ENCODE data around the gene KRT9. TPM values are rescaled to one million over a fixed set of nuclear protein-coding genes. Genes with fewer than 3 reads are reported as not detected.
A peak's percentile ranks its signal among the peaks of the same experiment; 100 is the strongest.
"Not testable (repeated sequence)": the region's sequence is repeated elsewhere in the genome, so short reads cannot be mapped to it uniquely, and the experiment has no call there.

The KRT9 gene
- total RNA-seq, 2 donors from 2014 or later = not detected

DNA sequence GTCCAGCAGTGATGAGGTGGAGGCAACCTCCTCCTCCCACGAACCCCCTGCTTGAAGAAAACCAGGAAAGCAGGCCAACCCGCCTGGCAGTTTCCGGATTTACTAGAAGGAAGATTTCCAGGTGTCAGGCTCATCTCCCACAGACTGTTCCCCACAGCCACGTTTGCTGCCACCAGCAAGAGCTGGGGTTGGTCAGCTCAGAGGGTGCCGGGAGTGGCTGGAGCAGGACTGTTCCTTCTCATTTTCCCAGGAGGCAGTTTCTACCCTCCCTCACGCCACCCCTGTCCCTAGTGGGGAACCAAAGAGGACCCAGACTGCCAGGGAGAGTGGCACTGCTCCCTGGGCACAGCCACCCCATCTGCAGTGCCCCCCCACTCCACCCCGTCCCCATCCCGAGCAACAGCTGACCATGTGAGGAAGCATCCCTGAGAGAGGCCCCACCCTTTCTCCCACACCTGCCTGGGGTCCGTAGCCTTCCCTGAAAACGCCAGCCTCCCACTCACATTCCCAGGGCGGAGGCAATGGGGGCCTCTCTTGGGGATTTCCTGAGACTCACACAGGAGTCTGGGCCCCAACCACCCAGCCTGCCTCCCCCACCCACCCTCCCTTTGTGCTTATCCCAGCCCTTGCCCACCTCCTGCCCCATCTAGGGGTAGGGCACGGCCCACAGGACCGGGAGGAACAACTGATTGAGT, 46.6 kb upstream of the KRT9 start:
- no peaks in the 10 kb centered on the region for H3K27me3 ChIP-seq (replicated peaks; ENCODE audit: insufficient read depth)
- intact Hi-C loops (cut with DNase I) = no loop called here
- no peaks in the 10 kb centered on the region for H3K4me1 ChIP-seq (replicated peaks)
- H3K36me3 ChIP-seq = no peaks in the 10 kb centered on the region
- WGBS = 56% methylated on average over 13 of the region's 13 CpGs
- H3K4me3 ChIP-seq = no peak overlapping the region
- DNase-seq (ENCODE audit: low spot score) = no peak
- peak overlapping the region in 1 of 2 donors; percentile 23 for H3K27ac ChIP-seq
- no peaks in the 10 kb centered on the region for H3K9me3 ChIP-seq
- TF ChIP-seq, protein P1, sequence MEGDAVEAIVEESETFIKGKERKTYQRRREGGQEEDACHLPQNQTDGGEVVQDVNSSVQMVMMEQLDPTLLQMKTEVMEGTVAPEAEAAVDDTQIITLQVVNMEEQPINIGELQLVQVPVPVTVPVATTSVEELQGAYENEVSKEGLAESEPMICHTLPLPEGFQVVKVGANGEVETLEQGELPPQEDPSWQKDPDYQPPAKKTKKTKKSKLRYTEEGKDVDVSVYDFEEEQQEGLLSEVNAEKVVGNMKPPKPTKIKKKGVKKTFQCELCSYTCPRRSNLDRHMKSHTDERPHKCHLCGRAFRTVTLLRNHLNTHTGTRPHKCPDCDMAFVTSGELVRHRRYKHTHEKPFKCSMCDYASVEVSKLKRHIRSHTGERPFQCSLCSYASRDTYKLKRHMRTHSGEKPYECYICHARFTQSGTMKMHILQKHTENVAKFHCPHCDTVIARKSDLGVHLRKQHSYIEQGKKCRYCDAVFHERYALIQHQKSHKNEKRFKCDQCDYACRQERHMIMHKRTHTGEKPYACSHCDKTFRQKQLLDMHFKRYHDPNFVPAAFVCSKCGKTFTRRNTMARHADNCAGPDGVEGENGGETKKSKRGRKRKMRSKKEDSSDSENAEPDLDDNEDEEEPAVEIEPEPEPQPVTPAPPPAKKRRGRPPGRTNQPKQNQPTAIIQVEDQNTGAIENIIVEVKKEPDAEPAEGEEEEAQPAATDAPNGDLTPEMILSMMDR (IDR thresholded peaks at IDR 0.05) = no peak
- TF ChIP-seq POLR2A (IDR thresholded peaks at IDR 0.05) (no peak), POLR2AphosphoS5 (IDR thresholded peaks at IDR 0.05) (no peak)

- Histone ChIP-seq H3K27ac (no peak overlapping the region), H3K4me3 (no peak overlapping the region), H3K4me1 (replicated peaks) (no peaks in the 10 kb centered on the region), H3K9me3 (no peaks in the 10 kb centered on the region), H3K27me3 (replicated peaks; ENCODE audit: insufficient read depth) (no peaks in the 10 kb centered on the region), H3K36me3 (no peaks in the 10 kb centered on the region)
- 40% methylated on average over 11 of the region's 11 CpGs for WGBS
- DNase-seq (ENCODE audit: low spot score) = no peak
- intact Hi-C loops (cut with DNase I) = no loop called here
- peak; percentile 18 for TF ChIP-seq POLR2A (IDR thresholded peaks at IDR 0.05)
- TF ChIP-seq, protein P1 (IDR thresholded peaks at IDR 0.05) = no peak
Measured at GRCh38 chr17:41617698-41618097, 45.8 kb upstream of the KRT9 start.

- intact Hi-C loops (cut with DNase I) = no loop called here
- Histone ChIP-seq H3K9me3 (no peaks in the 10 kb centered on the region), H3K4me3 (no peak overlapping the region), H3K4me1 (replicated peaks) (no peaks in the 10 kb centered on the region), H3K36me3 (no peaks in the 10 kb centered on the region), H3K27me3 (replicated peaks; ENCODE audit: insufficient read depth) (no peaks in the 10 kb centered on the region), H3K27ac (no peak overlapping the region)
- no peak for DNase-seq (ENCODE audit: low spot score)
- WGBS = 95% methylated on average over 3 of the region's 3 CpGs
- no peak for TF ChIP-seq POLR2A (IDR thresholded peaks at IDR 0.05)
- TF ChIP-seq POLR2AphosphoS5 (IDR thresholded peaks at IDR 0.05) = no peak
- TF ChIP-seq, protein P1 (IDR thresholded peaks at IDR 0.05) = no peak
Measured at GRCh38 chr17:41617136-41617535, 45.3 kb upstream of the KRT9 start.

DNA sequence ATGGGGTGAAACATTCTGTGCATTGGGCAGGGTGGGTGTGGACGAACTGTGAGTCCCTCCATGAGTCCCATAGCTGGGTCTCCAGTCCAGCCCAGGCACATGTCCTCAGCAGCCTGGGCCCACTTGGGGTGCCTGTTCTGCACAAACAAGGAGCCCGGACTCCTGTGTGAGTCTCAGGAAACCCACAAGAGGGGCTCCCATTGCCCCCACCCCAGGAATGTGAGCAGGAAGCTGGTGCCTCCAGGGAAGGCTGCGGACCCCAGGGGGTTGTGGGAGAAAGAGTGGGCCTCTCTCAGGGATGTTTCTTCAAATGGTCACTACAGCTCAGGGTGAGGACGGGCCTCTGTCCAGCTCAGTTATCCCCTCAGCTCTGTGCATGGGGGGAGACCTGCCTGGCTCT, 44.6 kb upstream of the KRT9 start:
- H3K9me3 ChIP-seq; H3K27me3 ChIP-seq (replicated peaks; ENCODE audit: insufficient read depth); intact Hi-C loops (cut with DNase I); DNase-seq (ENCODE audit: low spot score); H3K36me3 ChIP-seq; H3K27ac ChIP-seq; H3K4me1 ChIP-seq (replicated peaks); H3K4me3 ChIP-seq: not testable (repeated sequence)
- WGBS = 89% methylated on average over 4 of the region's 4 CpGs

DNA sequence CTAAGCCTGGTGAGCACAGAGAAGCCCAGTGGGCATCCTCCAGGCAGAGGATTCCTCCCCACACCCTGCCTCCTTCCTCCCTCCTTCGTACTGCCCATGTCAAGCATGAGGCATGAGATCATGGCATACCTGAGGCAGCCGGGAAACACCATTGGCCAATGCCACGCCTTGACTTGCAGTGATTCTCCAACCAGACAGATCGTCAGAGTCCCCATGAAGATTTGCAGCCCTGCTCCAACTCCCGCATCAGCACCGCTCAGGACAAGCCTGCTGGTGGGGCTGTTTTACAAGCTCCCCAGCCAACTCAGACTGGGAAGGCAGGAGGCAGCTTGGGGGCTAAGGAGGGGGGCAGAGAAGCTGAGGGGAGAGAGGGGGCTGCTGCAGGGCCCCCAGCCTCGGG, 43.6 kb upstream of the KRT9 start:
- 17% methylated on average over 7 of the region's 7 CpGs for WGBS
- Histone ChIP-seq H3K4me3 (no peak overlapping the region), H3K36me3 (no peaks in the 10 kb centered on the region), H3K4me1 (replicated peaks) (no peaks in the 10 kb centered on the region), H3K9me3 (no peaks in the 10 kb centered on the region), H3K27ac (no peak overlapping the region), H3K27me3 (replicated peaks; ENCODE audit: insufficient read depth) (no peaks in the 10 kb centered on the region)
- intact Hi-C loops (cut with DNase I) = no loop called here
- peak; percentile 57 for DNase-seq (ENCODE audit: low spot score)
- TF ChIP-seq POLR2A (IDR thresholded peaks at IDR 0.05) = no peak
- TF ChIP-seq POLR2AphosphoS5 (IDR thresholded peaks at IDR 0.05) = peak; percentile 56

DNA sequence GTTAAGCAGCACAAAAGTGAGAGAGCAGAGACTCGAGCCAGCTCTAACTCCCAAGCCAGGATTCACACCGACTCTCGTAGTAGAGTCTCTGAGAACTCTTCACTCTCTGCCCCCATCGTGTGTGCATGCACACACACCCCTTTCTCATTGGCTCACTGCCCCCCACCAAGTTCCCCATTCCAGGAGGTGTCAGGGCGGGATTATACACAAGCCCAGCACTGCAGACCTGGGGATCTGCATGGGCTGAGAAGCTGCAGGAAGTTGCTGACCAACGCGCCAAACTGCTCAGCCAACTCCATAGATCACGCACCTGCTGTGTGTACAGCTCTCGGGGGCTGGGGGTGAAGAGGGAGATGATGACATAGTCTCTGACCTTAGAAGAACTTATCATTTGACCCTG, 42.9 kb upstream of the KRT9 start:
- 77% methylated on average over 9 of the region's 9 CpGs for WGBS
- DNase-seq (ENCODE audit: low spot score); intact Hi-C loops (cut with DNase I); H3K4me3 ChIP-seq; H3K36me3 ChIP-seq; H3K27me3 ChIP-seq (replicated peaks; ENCODE audit: insufficient read depth); H3K27ac ChIP-seq; H3K4me1 ChIP-seq (replicated peaks); H3K9me3 ChIP-seq: not testable (repeated sequence)

All from prostate gland (tissue), 2 donors.